ENCODE measurements around the gene ENDOD1.
A peak's percentile ranks its signal among the peaks of the same experiment; 100 is the strongest.

Gene ENDOD1

DNA sequence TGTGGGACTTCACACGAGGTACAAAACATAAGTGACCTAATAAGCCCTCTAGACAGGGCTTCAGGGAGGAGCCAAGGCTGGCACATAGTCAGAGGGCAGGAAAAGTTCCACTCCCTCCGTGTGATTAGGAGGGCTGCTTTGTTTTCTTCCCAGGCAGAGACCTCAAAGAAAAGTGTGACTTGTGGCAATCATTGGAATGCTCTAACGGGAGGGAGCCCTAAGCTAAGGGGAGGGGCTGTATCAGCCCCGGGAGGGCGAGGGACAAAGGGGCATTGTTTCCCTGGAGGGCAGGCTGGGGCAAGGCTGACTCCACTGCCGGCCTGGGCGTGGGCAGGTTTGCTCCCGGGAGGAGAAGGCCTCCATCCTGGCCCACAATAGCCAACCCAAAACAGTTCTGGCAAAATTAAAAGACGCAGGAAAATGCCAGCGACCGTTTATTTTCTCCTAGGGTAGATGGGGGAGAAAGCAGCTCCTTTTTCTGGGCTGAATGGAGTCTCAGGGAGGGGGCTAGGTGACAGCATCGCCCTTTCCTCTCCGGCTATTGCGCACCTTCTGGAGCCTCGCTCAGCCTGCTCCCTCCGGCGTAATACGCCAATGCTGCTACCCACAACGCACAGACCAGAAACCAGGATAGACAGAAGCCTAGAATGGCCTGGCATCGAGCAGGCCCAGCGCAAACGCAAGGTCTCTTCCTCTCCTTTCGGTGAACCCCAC lies 60.2 kb downstream of the ENDOD1 start:
- Histone ChIP-seq H3K4me3 (ENCODE audit: low read length) (peak overlapping the region; percentile 81), H3K9ac (ENCODE audit: low read length) (no peak overlapping the region), H3K27me3 (replicated peaks; ENCODE audit: insufficient read depth, low read length) (no peaks in the 10 kb centered on the region), H3F3A (ENCODE audit: insufficient read depth, low read length) (peaks cover 34% of the 10 kb centered on the region), H3K36me3 (replicated peaks; ENCODE audit: insufficient read depth, low read length) (no peaks in the 10 kb centered on the region), H3K4me1 (ENCODE audit: low read length) (peaks cover 48% of the 10 kb centered on the region), H3K9me2 (replicated peaks; ENCODE audit: insufficient read depth, low read length) (no peaks in the 10 kb centered on the region), H3K9me3 (replicated peaks; ENCODE audit: insufficient read depth, low read length) (no peaks in the 10 kb centered on the region), H3K4me2 (ENCODE audit: low read depth, low read length) (peak overlapping the region; percentile 93), H3K79me2 (ENCODE audit: low read length) (no peaks in the 10 kb centered on the region), H2AFZ (ENCODE audit: low read length) (peak overlapping the region; percentile 98; the same call in 1 of the 2 replicates), H4K20me1 (ENCODE audit: insufficient read depth, low read length) (no peaks in the 10 kb centered on the region), H3K27ac (ENCODE audit: low read length) (no peak overlapping the region)
- no peak for DNase-seq
- TF ChIP-seq EZH2 (optimal IDR thresholded peaks at IDR 0.05; ENCODE audit: low read depth, low read length) (no peak), EZH2phosphoT487 (IDR thresholded peaks at IDR 0.05; ENCODE audit: low read length) (no peak)

DNA sequence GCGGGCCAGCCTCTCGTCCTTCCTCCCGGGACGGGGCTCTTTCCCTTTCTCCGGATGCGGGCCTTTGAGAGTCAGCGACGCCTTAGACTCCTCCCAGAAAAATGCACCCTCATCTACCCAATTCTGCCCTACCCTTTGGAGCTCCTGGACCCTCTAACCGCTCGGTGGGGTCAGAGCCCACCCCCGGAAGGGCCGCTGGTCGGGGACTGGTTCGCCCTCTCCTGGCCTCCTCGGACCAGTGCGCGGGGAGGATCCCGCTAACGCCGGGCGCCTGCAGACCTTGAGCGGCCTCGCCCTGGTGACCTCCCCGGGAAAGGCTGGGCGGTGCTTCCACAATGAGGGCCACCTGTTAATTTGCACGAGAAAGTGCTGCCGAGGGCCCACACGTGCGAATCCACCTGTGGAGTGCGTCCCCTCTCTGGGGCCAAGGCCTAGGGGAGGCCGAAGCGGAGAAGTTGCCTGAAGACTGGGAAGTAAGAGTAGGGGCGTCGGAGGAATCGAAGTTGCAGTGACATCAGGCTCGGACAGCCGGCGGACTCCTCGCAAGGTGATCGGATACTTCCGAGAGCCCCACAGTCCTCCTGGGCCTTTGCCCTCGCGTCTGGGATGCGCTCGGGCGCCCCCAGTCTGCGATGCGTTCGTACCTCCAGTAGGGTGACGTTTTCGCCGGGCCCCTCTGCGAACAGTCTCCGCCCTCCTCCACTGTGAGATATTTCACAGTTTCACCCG lies 61.5 kb downstream of the ENDOD1 start:
- Histone ChIP-seq H3K4me3 (ENCODE audit: low read length) (peak overlapping the region; percentile 81), H3K27ac (ENCODE audit: low read length) (peak overlapping the region; percentile 90), H4K20me1 (ENCODE audit: insufficient read depth, low read length) (no peaks in the 10 kb centered on the region), H3K9ac (ENCODE audit: low read length) (peak overlapping the region; percentile 84), H2AFZ (ENCODE audit: low read length) (peak overlapping the region; percentile 98), H3K4me2 (ENCODE audit: low read depth, low read length) (peak overlapping the region; percentile 93), H3K27me3 (replicated peaks; ENCODE audit: insufficient read depth, low read length) (no peaks in the 10 kb centered on the region), H3K9me2 (replicated peaks; ENCODE audit: insufficient read depth, low read length) (no peaks in the 10 kb centered on the region), H3K9me3 (replicated peaks; ENCODE audit: insufficient read depth, low read length) (no peaks in the 10 kb centered on the region), H3K4me1 (ENCODE audit: low read length) (peaks cover 35% of the 10 kb centered on the region), H3K36me3 (replicated peaks; ENCODE audit: insufficient read depth, low read length) (no peaks in the 10 kb centered on the region), H3K79me2 (ENCODE audit: low read length) (no peaks in the 10 kb centered on the region), H3F3A (ENCODE audit: insufficient read depth, low read length) (peaks cover 28% of the 10 kb centered on the region)
- peak; percentile 96 for DNase-seq
- no peak for TF ChIP-seq EZH2phosphoT487 (IDR thresholded peaks at IDR 0.05; ENCODE audit: low read length)
- TF ChIP-seq, protein P1, sequence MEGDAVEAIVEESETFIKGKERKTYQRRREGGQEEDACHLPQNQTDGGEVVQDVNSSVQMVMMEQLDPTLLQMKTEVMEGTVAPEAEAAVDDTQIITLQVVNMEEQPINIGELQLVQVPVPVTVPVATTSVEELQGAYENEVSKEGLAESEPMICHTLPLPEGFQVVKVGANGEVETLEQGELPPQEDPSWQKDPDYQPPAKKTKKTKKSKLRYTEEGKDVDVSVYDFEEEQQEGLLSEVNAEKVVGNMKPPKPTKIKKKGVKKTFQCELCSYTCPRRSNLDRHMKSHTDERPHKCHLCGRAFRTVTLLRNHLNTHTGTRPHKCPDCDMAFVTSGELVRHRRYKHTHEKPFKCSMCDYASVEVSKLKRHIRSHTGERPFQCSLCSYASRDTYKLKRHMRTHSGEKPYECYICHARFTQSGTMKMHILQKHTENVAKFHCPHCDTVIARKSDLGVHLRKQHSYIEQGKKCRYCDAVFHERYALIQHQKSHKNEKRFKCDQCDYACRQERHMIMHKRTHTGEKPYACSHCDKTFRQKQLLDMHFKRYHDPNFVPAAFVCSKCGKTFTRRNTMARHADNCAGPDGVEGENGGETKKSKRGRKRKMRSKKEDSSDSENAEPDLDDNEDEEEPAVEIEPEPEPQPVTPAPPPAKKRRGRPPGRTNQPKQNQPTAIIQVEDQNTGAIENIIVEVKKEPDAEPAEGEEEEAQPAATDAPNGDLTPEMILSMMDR (IDR thresholded peaks at IDR 0.05; ENCODE audit: low read length) = peak; percentile 75
- no peak for TF ChIP-seq EZH2 (optimal IDR thresholded peaks at IDR 0.05; ENCODE audit: low read depth, low read length)

DNA sequence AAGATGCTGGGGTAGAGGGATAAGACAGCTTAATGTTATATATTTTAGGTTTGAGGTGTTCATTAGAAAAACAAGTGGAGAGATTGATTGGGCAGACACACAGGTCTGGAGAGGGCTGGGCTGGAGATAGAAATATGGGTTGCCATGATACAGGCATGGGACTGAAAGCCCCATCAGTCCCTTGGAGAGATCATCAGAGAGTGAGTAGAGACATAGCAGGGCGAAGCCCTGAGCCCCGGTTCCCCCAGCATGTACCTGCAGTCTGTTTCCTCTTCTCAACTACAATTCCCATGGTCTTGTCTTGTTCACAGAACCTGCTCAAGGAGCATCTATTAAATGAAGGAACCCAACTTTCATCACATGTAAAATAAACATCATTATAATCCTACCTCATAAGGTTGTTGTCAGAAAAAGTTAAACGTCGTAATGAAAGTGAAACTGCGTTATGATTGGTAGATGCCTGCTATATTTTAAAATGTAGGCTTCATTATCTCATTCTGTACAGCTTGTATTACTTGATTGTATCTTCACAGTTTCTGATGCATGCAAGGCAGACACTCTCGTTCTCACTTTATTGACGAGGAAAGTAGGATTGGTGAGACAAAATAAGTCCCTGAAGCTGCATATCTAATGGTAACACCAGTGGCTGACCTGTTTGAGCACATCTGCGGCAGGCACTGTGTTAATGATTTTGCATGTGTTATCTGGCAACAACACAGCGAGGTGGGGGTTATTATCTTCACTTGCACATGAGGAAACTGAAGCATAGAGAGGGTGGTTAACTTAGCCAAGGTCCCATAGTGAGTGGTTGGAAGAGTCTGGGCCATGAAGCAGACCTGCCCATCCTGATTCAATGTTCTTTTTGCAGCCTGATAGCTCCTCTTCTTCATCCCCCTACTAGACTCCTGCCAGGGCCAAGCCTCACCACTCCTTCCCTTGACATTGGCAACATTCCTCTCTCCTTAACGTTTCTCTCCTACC lies 63.5 kb downstream of the ENDOD1 start:
- peak overlapping the region; percentile 52 for H2AFZ ChIP-seq (ENCODE audit: low read length)
- no peaks in the 10 kb centered on the region for H3K9me2 ChIP-seq (replicated peaks; ENCODE audit: insufficient read depth, low read length)
- H3K9me3 ChIP-seq (replicated peaks; ENCODE audit: insufficient read depth, low read length) = no peaks in the 10 kb centered on the region
- H3K4me1 ChIP-seq (ENCODE audit: low read length) = peaks cover 15% of the 10 kb centered on the region
- H3K9ac ChIP-seq (ENCODE audit: low read length) = peak overlapping the region; percentile 24; the same call in 1 of the 2 replicates
- no peaks in the 10 kb centered on the region for H3K79me2 ChIP-seq (ENCODE audit: low read length)
- no peak for TF ChIP-seq EZH2 (optimal IDR thresholded peaks at IDR 0.05; ENCODE audit: low read depth, low read length)
- H3F3A ChIP-seq (ENCODE audit: insufficient read depth, low read length) = peaks cover 16% of the 10 kb centered on the region; the same call in 1 of the 2 replicates
- DNase-seq = peak; percentile 27
- no peaks in the 10 kb centered on the region for H3K27me3 ChIP-seq (replicated peaks; ENCODE audit: insufficient read depth, low read length)
- peak overlapping the region; percentile 58 for H3K4me2 ChIP-seq (ENCODE audit: low read depth, low read length)
- no peaks in the 10 kb centered on the region for H4K20me1 ChIP-seq (ENCODE audit: insufficient read depth, low read length)
- no peaks in the 10 kb centered on the region for H3K36me3 ChIP-seq (replicated peaks; ENCODE audit: insufficient read depth, low read length)
- H3K4me3 ChIP-seq (ENCODE audit: low read length) = peak overlapping the region; percentile 54
- H3K27ac ChIP-seq (ENCODE audit: low read length) = no peak overlapping the region

DNA sequence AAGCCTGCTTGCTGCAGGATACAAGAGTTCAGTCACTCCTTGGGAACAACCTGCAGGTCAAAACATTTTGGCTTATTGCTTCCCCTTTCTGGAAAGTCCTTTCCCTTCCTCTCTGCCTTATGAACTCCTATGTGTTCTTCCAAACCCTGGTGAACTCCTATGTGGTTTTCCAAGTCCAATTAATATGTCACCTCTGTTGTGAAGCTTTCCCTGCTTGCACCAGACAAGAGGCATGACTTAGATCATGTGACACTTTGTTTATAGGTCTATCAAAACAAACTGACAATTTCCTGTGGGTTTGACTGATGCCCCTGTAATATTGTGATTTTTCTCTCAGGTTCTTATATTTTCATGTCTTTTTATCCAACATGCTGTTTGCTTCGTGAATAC lies 64.2 kb downstream of the ENDOD1 start:
- Histone ChIP-seq H3K9me2 (replicated peaks; ENCODE audit: insufficient read depth, low read length) (no peaks in the 10 kb centered on the region), H3K4me2 (ENCODE audit: low read depth, low read length) (peak overlapping the region; percentile 58; the same call in 1 of the 2 replicates), H3K27ac (ENCODE audit: low read length) (no peak overlapping the region), H3F3A (ENCODE audit: insufficient read depth, low read length) (peaks cover 13% of the 10 kb centered on the region; the same call in 1 of the 2 replicates), H3K79me2 (ENCODE audit: low read length) (no peaks in the 10 kb centered on the region), H3K4me1 (ENCODE audit: low read length) (peaks cover 10% of the 10 kb centered on the region), H3K36me3 (replicated peaks; ENCODE audit: insufficient read depth, low read length) (no peaks in the 10 kb centered on the region), H3K4me3 (ENCODE audit: low read length) (no peak overlapping the region), H4K20me1 (ENCODE audit: insufficient read depth, low read length) (no peaks in the 10 kb centered on the region), H3K9ac (ENCODE audit: low read length) (no peak overlapping the region), H3K9me3 (replicated peaks; ENCODE audit: insufficient read depth, low read length) (no peaks in the 10 kb centered on the region), H3K27me3 (replicated peaks; ENCODE audit: insufficient read depth, low read length) (no peaks in the 10 kb centered on the region), H2AFZ (ENCODE audit: low read length) (peak overlapping the region; percentile 52; the same call in 1 of the 2 replicates)
- TF ChIP-seq EZH2 (optimal IDR thresholded peaks at IDR 0.05; ENCODE audit: low read depth, low read length) = no peak
- TF ChIP-seq, protein P1 (IDR thresholded peaks at IDR 0.05; ENCODE audit: low read length) = no peak
- no peak for TF ChIP-seq EZH2phosphoT487 (IDR thresholded peaks at IDR 0.05; ENCODE audit: low read length)
- no peak for DNase-seq

Data from MM.1S (cell line).